Measurements from ENCODE around the gene PACS1.

PACS1 gene

GRCh38 chr11:66258473-66258893, 188.4 kb downstream of the PACS1 start:
- DNase-seq (ENCODE audit: low spot score in 2 of 2) = no peak
- in situ Hi-C loops (cut with MboI; ENCODE audit: low sequenced_read_pairs) = no loop called here
- peaks cover 36% of the 10 kb centered on the region for H3K36me3 ChIP-seq (replicated peaks)
- peaks cover 11% of the 10 kb centered on the region for H3K4me1 ChIP-seq
- H3K9me3 ChIP-seq = no peaks in the 10 kb centered on the region
- no peaks in the 10 kb centered on the region for H3K27me3 ChIP-seq (ENCODE audit: low read depth)
- peak overlapping the region; percentile 92 for H3K4me3 ChIP-seq

- Histone ChIP-seq H3K9me3 (no peaks in the 10 kb centered on the region), H3K36me3 (replicated peaks) (peaks cover 37% of the 10 kb centered on the region), H3K4me3 (no peak overlapping the region; the same call in 1 of the 2 replicates), H3K4me1 (peaks cover 11% of the 10 kb centered on the region), H3K27me3 (ENCODE audit: low read depth) (no peaks in the 10 kb centered on the region)
- in situ Hi-C loops (cut with MboI; ENCODE audit: low sequenced_read_pairs) = no loop called here
- DNase-seq (ENCODE audit: low spot score in 2 of 2) = no peak
Measured at GRCh38 chr11:66259225-66259624, 189.2 kb downstream of the PACS1 start.

DNA sequence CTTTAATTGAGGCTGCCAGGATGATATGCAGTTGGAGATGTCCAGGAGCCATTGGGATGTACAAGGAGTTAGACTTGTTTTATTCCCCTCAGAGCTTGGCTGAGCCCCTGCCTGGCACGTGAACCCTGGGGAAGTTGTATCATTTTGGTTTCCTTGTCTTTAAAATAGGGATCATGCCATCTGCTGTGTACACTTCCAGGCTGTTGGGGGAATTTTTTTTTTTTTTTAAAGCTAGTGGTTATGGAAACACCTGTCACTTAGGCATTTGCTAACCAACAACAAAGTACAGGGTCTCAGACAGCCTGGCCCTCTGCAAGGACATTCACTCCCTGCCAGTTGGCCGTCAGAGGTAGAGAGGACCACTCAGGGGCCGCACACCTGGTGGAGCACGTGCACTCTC, 189.9 kb downstream of the PACS1 start:
- Histone ChIP-seq H3K27me3 (ENCODE audit: low read depth) (no peaks in the 10 kb centered on the region), H3K36me3 (replicated peaks) (peaks cover 44% of the 10 kb centered on the region), H3K4me1 (peaks cover 11% of the 10 kb centered on the region), H3K9me3 (no peaks in the 10 kb centered on the region), H3K4me3 (no peak overlapping the region)
- in situ Hi-C loops (cut with MboI; ENCODE audit: low sequenced_read_pairs) = no loop called here
- no peak for DNase-seq (ENCODE audit: low spot score in 2 of 2)

DNA sequence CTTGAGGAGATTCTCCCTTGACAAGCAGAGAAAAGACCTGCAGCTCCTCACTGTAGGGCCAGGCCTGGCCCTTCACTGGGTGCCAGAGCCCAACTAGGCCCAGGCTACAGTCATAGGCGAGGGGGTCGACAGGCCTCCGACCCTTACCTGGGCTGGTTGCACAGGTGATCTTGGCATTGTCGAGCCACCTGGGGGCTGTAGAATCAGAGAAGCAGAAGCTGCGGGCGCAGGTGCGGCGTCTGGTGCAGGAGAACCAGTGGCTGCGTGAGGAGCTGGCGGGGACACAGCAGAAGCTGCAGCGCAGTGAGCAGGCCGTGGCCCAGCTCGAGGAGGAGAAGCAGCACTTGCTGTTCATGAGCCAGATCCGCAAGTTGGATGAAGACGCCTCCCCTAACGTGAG, 191.5 kb downstream of the PACS1 start:
- in situ Hi-C loops (cut with MboI; ENCODE audit: low sequenced_read_pairs) = no loop called here
- no peak for DNase-seq (ENCODE audit: low spot score in 2 of 2)
- Histone ChIP-seq H3K4me3 (no peak overlapping the region), H3K9me3 (no peaks in the 10 kb centered on the region), H3K4me1 (peaks cover 11% of the 10 kb centered on the region), H3K27me3 (ENCODE audit: low read depth) (no peaks in the 10 kb centered on the region), H3K36me3 (replicated peaks) (peaks cover 54% of the 10 kb centered on the region)

- H3K9me3 ChIP-seq = no peaks in the 10 kb centered on the region
- in situ Hi-C loops (cut with MboI; ENCODE audit: low sequenced_read_pairs) = no loop called here
- no peak for DNase-seq (ENCODE audit: low spot score in 2 of 2)
- H3K36me3 ChIP-seq (replicated peaks) = peaks cover 61% of the 10 kb centered on the region
- peaks cover 9% of the 10 kb centered on the region for H3K4me1 ChIP-seq
- no peak overlapping the region for H3K4me3 ChIP-seq
- H3K27me3 ChIP-seq (ENCODE audit: low read depth) = no peaks in the 10 kb centered on the region
Measured at GRCh38 chr11:66262191-66262590, 192.1 kb downstream of the PACS1 start.

GRCh38 chr11:66262696-66263095, 192.6 kb downstream of the PACS1 start:
- Histone ChIP-seq H3K4me3 (no peak overlapping the region), H3K36me3 (replicated peaks) (peaks cover 61% of the 10 kb centered on the region), H3K27me3 (ENCODE audit: low read depth) (no peaks in the 10 kb centered on the region), H3K4me1 (peaks cover 9% of the 10 kb centered on the region), H3K9me3 (no peaks in the 10 kb centered on the region)
- DNase-seq (ENCODE audit: low spot score in 2 of 2) = no peak
- in situ Hi-C loops (cut with MboI; ENCODE audit: low sequenced_read_pairs) = no loop called here

- H3K4me3 ChIP-seq = no peak overlapping the region
- peaks cover 12% of the 10 kb centered on the region for H3K4me1 ChIP-seq
- no peak for DNase-seq (ENCODE audit: low spot score in 2 of 2)
- no peaks in the 10 kb centered on the region for H3K27me3 ChIP-seq (ENCODE audit: low read depth)
- peaks cover 61% of the 10 kb centered on the region for H3K36me3 ChIP-seq (replicated peaks)
- in situ Hi-C loops (cut with MboI; ENCODE audit: low sequenced_read_pairs) = no loop called here
- H3K9me3 ChIP-seq = no peaks in the 10 kb centered on the region
Measured at GRCh38 chr11:66263231-66263630, 193.2 kb downstream of the PACS1 start.

DNA sequence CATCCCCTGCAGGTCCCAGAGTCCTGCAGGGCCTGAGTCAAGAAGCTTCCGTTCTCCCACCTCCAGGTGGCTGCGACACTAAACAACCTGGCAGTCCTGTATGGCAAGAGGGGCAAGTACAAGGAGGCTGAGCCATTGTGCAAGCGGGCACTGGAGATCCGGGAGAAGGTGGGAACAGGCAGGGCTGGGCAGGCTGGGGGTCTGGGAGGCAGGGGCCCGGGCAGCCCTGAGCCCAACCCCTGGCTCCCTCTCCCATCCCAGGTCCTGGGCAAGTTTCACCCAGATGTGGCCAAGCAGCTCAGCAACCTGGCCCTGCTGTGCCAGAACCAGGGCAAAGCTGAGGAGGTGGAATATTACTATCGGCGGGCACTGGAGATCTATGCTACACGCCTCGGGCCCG, 193.7 kb downstream of the PACS1 start:
- Histone ChIP-seq H3K36me3 (replicated peaks) (peaks cover 61% of the 10 kb centered on the region), H3K27me3 (ENCODE audit: low read depth) (no peaks in the 10 kb centered on the region), H3K4me1 (peaks cover 9% of the 10 kb centered on the region), H3K9me3 (no peaks in the 10 kb centered on the region), H3K4me3 (no peak overlapping the region)
- in situ Hi-C loops (cut with MboI; ENCODE audit: low sequenced_read_pairs) = no loop called here
- no peak for DNase-seq (ENCODE audit: low spot score in 2 of 2)

DNA sequence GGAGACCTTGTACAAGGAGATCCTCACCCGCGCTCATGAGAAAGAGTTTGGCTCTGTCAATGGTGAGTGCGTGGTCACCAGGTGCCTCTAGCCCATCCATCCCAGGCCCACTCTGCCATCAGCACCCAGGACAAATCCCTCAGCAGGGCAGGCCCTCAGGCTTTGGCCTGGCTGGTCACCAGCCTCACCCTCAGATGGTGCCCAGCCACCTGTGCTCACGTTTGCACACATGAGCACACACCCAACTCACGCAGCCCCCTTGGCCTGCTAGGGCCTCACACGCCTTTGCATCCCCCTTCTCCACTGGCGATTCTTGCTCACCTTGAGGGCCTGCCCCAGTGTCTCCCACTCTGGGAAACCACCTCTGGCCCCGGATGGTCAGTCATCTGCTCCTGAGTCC, 194.3 kb downstream of the PACS1 start:
- peaks cover 56% of the 10 kb centered on the region for H3K36me3 ChIP-seq (replicated peaks)
- in situ Hi-C loops (cut with MboI; ENCODE audit: low sequenced_read_pairs) = no loop called here
- no peak for DNase-seq (ENCODE audit: low spot score in 2 of 2)
- peaks cover 7% of the 10 kb centered on the region for H3K4me1 ChIP-seq
- no peak overlapping the region for H3K4me3 ChIP-seq
- no peaks in the 10 kb centered on the region for H3K9me3 ChIP-seq
- no peaks in the 10 kb centered on the region for H3K27me3 ChIP-seq (ENCODE audit: low read depth)

- no peaks in the 10 kb centered on the region for H3K27me3 ChIP-seq (ENCODE audit: low read depth)
- H3K4me1 ChIP-seq = peaks cover 8% of the 10 kb centered on the region
- in situ Hi-C loops (cut with MboI; ENCODE audit: low sequenced_read_pairs) = no loop called here
- H3K36me3 ChIP-seq (replicated peaks) = peaks cover 52% of the 10 kb centered on the region
- DNase-seq (ENCODE audit: low spot score in 2 of 2) = peak in 1 of 2 experiments; percentile 68
- H3K9me3 ChIP-seq = no peaks in the 10 kb centered on the region
- H3K4me3 ChIP-seq = no peak overlapping the region
Measured at GRCh38 chr11:66264914-66265313, 194.8 kb downstream of the PACS1 start.

DNA sequence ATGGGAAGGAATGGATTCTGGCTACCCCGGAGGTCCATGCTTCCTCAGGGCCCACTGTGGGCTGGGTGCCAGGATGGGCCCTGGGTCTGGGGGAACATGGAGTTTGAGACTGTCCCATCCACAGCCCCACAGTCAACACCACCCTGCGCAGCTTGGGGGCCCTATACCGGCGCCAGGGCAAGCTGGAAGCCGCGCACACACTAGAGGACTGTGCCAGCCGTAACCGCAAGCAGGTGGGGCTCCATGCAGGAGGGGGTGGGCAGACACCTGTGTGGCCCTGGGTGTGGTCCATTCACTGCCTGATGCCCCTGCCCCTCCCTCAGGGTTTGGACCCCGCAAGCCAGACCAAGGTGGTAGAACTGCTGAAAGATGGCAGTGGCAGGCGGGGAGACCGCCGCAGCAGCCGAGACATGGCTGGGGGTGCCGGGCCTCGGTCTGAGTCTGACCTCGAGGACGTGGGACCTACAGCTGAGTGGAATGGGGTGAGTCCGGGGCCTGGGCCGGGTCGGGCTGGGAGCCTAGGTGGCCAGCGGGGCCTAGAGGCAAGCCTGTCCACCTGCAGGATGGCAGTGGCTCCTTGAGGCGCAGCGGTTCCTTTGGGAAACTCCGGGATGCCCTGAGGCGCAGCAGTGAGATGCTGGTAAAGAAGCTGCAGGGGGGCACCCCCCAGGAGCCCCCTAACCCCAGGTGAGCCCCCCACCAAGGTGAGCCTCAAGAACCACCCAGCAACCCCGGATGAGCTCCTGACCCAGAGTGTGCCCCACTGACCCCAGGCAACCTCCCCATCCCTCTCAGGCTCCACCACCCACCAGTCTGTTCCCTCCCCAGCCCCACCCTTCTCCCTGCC, 195.7 kb downstream of the PACS1 start:
- no peak for DNase-seq (ENCODE audit: low spot score in 2 of 2)
- in situ Hi-C loops (cut with MboI; ENCODE audit: low sequenced_read_pairs) = no loop called here
- no peaks in the 10 kb centered on the region for H3K27me3 ChIP-seq (ENCODE audit: low read depth)
- peaks cover 8% of the 10 kb centered on the region for H3K4me1 ChIP-seq
- H3K36me3 ChIP-seq (replicated peaks) = peaks cover 45% of the 10 kb centered on the region
- no peak overlapping the region for H3K4me3 ChIP-seq
- H3K9me3 ChIP-seq = no peaks in the 10 kb centered on the region

- Histone ChIP-seq H3K27me3 (ENCODE audit: low read depth) (no peaks in the 10 kb centered on the region), H3K4me3 (no peak overlapping the region; the same call in 1 of the 2 replicates), H3K36me3 (replicated peaks) (peaks cover 42% of the 10 kb centered on the region), H3K9me3 (no peaks in the 10 kb centered on the region), H3K4me1 (peaks cover 8% of the 10 kb centered on the region)
- DNase-seq (ENCODE audit: low spot score in 2 of 2) = no peak
- in situ Hi-C loops (cut with MboI; ENCODE audit: low sequenced_read_pairs) = no loop called here
Measured at GRCh38 chr11:66266378-66267038, 196.4 kb downstream of the PACS1 start.

- no peak for DNase-seq (ENCODE audit: low spot score in 2 of 2)
- no peaks in the 10 kb centered on the region for H3K27me3 ChIP-seq (ENCODE audit: low read depth)
- peak overlapping the region; percentile 94 for H3K4me3 ChIP-seq
- in situ Hi-C loops (cut with MboI; ENCODE audit: low sequenced_read_pairs) = no loop called here
- H3K36me3 ChIP-seq (replicated peaks) = peaks cover 39% of the 10 kb centered on the region
- H3K4me1 ChIP-seq = peaks cover 8% of the 10 kb centered on the region
- no peaks in the 10 kb centered on the region for H3K9me3 ChIP-seq
Measured at GRCh38 chr11:66267039-66267378, 196.9 kb downstream of the PACS1 start.

All from HAP-1 (cell line).